GM12874 (cell line): Measurements from ENCODE around the gene CACNB4.

Source experiments
- CTCF ChIP-seq: IDR thresholded peaks from 2 replicates; pipeline ENCODE4 v1.5.1; 2011; ENCODE audit warnings: low read depth, mild to moderate bottlenecking, control low read depth, low read length, moderate library complexity; ENCODE audit not compliant: insufficient read depth

The CACNB4 gene

GRCh38 chr2:152086231-152086630 lies 12.6 kb downstream of the CACNB4 start:
- TF ChIP-seq CTCF, result no peak

GRCh38 chr2:152084076-152084475 lies 14.8 kb downstream of the CACNB4 start:
- no peak for TF ChIP-seq CTCF

GRCh38 chr2:152083202-152083875 lies 15.5 kb downstream of the CACNB4 start:
- no peak for TF ChIP-seq CTCF

GRCh38 chr2:152078662-152079061 lies 20.2 kb downstream of the CACNB4 start:
- TF ChIP-seq CTCF, result no peak

DNA sequence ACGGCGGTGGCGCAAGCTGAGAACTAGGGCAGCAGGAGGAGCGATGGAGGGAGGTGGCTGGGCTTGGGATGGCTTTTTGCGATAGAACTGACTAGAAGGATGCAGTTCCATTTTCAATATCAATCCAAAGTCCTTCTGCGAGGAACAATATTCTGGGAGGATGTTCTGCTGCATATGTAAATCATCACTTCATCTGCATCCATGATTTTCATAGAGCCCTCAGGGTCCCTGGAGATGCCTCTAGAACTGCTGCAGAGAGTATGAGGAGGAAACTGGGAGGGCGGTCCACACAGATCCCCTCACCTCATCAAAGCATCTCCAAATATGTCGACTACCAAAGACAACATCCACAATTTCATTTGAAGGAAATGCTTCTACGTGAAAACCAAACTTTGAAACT lies 20.8 kb downstream of the CACNB4 start:
- no peak for TF ChIP-seq CTCF

- TF ChIP-seq CTCF, result no peak
Measured at GRCh38 chr2:152075461-152076050, 23.3 kb downstream of the CACNB4 start.

DNA sequence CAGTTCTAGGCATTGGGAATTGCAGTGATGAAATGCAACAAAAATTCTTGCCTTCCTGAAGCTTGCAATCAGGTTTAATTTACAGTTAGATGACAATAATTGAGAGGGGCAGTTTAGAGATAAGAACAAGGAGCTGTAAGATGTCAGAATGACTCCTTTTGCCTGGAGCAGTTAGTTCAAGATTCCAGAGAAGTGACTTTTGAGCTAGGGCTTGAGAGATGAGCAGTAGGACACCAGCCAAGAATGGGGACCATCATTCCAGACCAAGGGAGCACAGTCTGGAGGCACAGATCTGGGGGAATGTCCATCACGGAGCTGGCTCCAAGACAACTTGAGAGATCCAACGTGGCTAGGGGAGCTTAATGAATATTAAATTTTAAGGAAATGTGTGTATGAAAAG lies 26.8 kb downstream of the CACNB4 start:
- TF ChIP-seq CTCF, result no peak
